Activated CD8-positive, alpha-beta T cell treated with anti-CD3 and anti-CD28 coated beads for 36 hours (primary cell): Measurements from ENCODE around the gene RARRES1. TPM values are rescaled to one million over a fixed set of nuclear protein-coding genes. Genes with fewer than 3 reads are reported as not detected.
"Not testable (repeated sequence)": the region's sequence is repeated elsewhere in the genome, so short reads cannot be mapped to it uniquely, and the experiment has no call there.

ENCODE experiments used
- ATAC-seq: fragments of 200-7000 bp; cut with Tn5 transposase; one replicate; pipeline ENCODE4 v1.10.0; 2021; ENCODE audit warnings: mild to moderate bottlenecking, moderate library complexity
- CTCF ChIA-PET: fragments of 350-600 bp; sonication (Branson Sonifier 250); formaldehyde crosslinking; loops from one replicate; lab custom pipeline; 2021; ENCODE audit warnings: antibody characterized with exemption; lab: Charles Lee
- POLR2A ChIA-PET: fragments of 350-600 bp; sonication (Branson Sonifier 250); formaldehyde crosslinking; loops from one replicate; lab custom pipeline; 2021; ENCODE audit warnings: antibody characterized with exemption; lab: Charles Lee
- DNase-seq: peaks from one replicate; pipeline ENCODE4 v3.0.0-alpha.2; 2020
- H3K27ac Mint-ChIP-seq: one replicate; pipeline ENCODE4 v1.8.0; 2021; ENCODE audit warnings: mild to moderate bottlenecking, mixed read lengths
- H3K27me3 Mint-ChIP-seq: one replicate; pipeline ENCODE4 v1.8.0; 2021; ENCODE audit warnings: mixed read lengths
- H3K36me3 Mint-ChIP-seq: one replicate; pipeline ENCODE4 v1.8.0; 2021; ENCODE audit warnings: low read depth, mixed read lengths
- H3K4me1 Mint-ChIP-seq: one replicate; pipeline ENCODE4 v1.8.0; 2021; ENCODE audit warnings: low read depth, mixed read lengths
- H3K4me3 Mint-ChIP-seq: one replicate; pipeline ENCODE4 v1.8.0; 2021; ENCODE audit warnings: mild to moderate bottlenecking, moderate library complexity, mixed read lengths
- H3K9me3 Mint-ChIP-seq: one replicate; pipeline ENCODE4 v1.8.0; 2021; ENCODE audit warnings: mixed read lengths
- intact Hi-C: fragments of 100-400 bp; cut with micrococcal nuclease; formaldehyde crosslinking; loops from one replicate; pipeline ENCODE4 v1.10.0; 2022
- total RNA-seq, 2 experiments: library from RNA; stranded (reverse); gene quantifications; one replicate each; pipeline ENCODE4 v1.2.3, GENCODE V29; 2021
- TF ChIP-seq, protein P1 (sequence below): fragments of 200-600 bp; IDR thresholded peaks from one replicate; pipeline ENCODE4 v1.8.0; 2022; ENCODE audit warnings: antibody characterized with exemption, mild to moderate bottlenecking

Gene RARRES1
- total RNA-seq, 2 experiments from 2014 or later, result not detected

DNA sequence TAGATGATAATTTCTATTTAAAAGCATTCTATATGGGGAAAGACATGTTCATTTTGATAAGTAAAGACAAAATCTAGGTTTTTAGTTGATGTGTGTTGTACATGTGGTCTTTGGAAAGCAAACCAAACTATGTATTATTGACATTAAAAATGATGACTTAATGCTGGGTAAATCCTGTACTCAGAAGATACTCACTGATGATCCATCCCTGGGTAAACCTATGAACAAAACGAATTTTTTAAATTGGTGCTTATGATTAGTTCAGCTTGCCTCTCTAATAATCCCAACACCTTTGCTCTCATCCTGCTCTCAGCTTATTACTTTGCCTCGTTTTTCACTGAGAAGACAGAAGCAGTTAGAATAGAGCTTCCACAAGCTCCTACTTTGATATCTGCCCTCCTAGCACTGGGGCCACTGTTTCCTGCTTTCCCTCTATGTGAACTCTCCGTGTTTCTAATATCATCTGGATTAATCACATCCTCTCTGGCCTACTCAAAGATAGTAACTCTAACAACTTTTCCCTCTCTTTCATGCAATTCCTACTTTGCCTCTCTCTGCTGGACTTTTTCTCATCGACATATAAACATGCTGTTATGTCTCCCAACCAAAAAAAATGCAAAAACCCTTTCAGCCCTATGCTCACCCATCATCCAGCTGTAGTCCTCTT lies 29.3 kb downstream of the RARRES1 start:
- Mint-ChIP-seq H3K4me3 (no peak overlapping the region), H3K4me1 (peaks cover 2% of the 10 kb centered on the region), H3K36me3 (peaks cover 28% of the 10 kb centered on the region), H3K27me3 (no peaks in the 10 kb centered on the region), H3K9me3 (no peaks in the 10 kb centered on the region), H3K27ac (no peak overlapping the region)
- POLR2A ChIA-PET, result no interaction called here
- CTCF ChIA-PET, result interaction anchor here (2.0 kb wide), 1 partner anchor 8 kb away, joined by 5 read pairs; no protein-coding TSS in a partner anchor
- intact Hi-C loops, result no loop called here
- DNase-seq (no peak), ATAC-seq (no peak)
- TF ChIP-seq, protein P1, sequence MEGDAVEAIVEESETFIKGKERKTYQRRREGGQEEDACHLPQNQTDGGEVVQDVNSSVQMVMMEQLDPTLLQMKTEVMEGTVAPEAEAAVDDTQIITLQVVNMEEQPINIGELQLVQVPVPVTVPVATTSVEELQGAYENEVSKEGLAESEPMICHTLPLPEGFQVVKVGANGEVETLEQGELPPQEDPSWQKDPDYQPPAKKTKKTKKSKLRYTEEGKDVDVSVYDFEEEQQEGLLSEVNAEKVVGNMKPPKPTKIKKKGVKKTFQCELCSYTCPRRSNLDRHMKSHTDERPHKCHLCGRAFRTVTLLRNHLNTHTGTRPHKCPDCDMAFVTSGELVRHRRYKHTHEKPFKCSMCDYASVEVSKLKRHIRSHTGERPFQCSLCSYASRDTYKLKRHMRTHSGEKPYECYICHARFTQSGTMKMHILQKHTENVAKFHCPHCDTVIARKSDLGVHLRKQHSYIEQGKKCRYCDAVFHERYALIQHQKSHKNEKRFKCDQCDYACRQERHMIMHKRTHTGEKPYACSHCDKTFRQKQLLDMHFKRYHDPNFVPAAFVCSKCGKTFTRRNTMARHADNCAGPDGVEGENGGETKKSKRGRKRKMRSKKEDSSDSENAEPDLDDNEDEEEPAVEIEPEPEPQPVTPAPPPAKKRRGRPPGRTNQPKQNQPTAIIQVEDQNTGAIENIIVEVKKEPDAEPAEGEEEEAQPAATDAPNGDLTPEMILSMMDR, result no peak

DNA sequence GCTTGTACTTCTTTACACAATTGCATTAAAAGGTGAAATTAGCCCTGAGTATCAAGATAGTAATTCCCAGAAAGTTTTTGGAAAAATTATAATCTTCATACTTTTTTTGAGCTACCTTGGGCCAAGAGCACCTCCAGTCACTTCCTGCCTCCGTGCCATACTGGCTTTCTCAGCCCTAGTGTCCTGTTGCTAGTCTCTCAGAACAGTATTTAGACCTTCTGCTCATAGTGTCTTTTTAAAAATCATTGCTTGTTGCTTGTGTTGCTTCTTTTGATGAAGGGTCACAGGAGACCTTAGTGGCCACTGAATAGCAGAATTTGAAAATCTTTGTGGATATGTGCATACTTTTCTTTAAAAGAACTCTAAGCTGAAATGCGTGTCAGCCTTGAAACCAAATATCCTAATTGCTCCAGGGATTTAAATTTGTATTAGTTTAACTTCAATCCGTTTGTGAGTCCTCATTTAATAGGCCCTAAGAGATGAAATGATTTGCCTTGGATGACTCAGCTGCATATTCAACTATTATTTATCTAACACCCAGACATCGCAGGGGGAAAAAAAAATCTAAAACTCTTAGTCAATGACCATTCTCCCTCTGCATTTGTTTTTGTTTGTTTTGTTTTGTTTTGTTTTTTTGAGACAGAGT lies 30.7 kb downstream of the RARRES1 start:
- peaks cover 2% of the 10 kb centered on the region for H3K4me1 Mint-ChIP-seq
- no peak overlapping the region for H3K4me3 Mint-ChIP-seq
- H3K36me3 Mint-ChIP-seq, result peaks cover 25% of the 10 kb centered on the region
- DNase-seq (no peak), ATAC-seq (no peak)
- POLR2A ChIA-PET, result no interaction called here
- no peaks in the 10 kb centered on the region for H3K27me3 Mint-ChIP-seq
- CTCF ChIA-PET, result interaction anchor here (1.2 kb wide), 1 partner anchor 43 kb away, joined by 4 read pairs; no protein-coding TSS in a partner anchor
- H3K9me3 Mint-ChIP-seq, result no peaks in the 10 kb centered on the region
- intact Hi-C loops, result no loop called here
- no peak overlapping the region for H3K27ac Mint-ChIP-seq
- TF ChIP-seq, protein P1, result no peak

DNA sequence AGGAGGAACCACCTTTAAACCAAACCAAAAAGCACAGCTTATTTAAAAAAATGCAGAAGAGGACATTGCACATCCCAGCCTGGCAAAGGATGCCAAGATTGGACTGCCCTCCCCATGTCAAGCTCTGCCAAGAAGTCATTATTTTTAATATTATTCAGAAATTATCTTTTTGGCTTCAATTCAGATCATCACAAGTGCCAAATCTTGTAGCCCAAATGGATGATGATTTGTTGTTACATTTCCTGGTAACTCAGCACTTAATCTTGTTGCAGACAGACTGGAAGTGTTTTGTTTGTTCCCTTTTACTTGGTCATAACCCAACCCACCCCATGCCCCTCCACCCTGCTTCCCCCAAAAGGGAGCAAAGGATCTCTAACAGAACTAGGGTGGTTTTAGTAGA lies 31.7 kb downstream of the RARRES1 start:
- Mint-ChIP-seq H3K36me3 (peaks cover 21% of the 10 kb centered on the region), H3K27me3 (no peaks in the 10 kb centered on the region), H3K4me3 (no peak overlapping the region), H3K27ac (no peak overlapping the region), H3K9me3 (no peaks in the 10 kb centered on the region), H3K4me1 (peaks cover 2% of the 10 kb centered on the region)
- ATAC-seq, result no peak
- TF ChIP-seq, protein P1, result no peak
- DNase-seq, result no peak
- POLR2A ChIA-PET, result no interaction called here
- intact Hi-C loops, result no loop called here
- CTCF ChIA-PET, result no interaction called here

DNA sequence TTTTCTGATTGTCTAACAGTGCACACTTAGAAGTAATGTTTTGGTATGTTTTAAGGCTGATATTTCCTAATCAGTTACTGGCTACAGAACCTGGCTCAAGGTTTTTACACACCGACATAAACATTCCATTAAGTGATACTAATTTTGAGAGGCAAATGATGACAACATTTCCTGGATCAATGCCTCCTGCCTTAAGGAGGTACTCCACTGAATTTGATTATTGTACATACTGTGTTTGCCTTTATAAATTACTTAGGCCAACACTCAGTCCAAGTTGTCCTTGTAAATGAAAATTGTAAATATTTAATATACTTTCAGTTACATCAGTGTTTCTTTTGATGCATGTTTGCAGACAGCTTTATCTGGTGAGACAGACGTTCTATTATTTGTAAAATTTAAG lies 35.6 kb downstream of the RARRES1 start:
- POLR2A ChIA-PET, result no interaction called here
- intact Hi-C loops, result no loop called here
- Mint-ChIP-seq H3K36me3 (peaks cover 35% of the 10 kb centered on the region), H3K27ac (no peak overlapping the region), H3K4me1 (no peaks in the 10 kb centered on the region), H3K27me3 (no peaks in the 10 kb centered on the region), H3K4me3 (no peak overlapping the region), H3K9me3 (peaks cover 1% of the 10 kb centered on the region)
- DNase-seq (no peak), ATAC-seq (no peak)
- CTCF ChIA-PET, result interaction anchor here (0.7 kb wide), 1 partner anchor 95 kb away, joined by 3 read pairs; no protein-coding TSS in a partner anchor
- TF ChIP-seq, protein P1, result no peak

DNA sequence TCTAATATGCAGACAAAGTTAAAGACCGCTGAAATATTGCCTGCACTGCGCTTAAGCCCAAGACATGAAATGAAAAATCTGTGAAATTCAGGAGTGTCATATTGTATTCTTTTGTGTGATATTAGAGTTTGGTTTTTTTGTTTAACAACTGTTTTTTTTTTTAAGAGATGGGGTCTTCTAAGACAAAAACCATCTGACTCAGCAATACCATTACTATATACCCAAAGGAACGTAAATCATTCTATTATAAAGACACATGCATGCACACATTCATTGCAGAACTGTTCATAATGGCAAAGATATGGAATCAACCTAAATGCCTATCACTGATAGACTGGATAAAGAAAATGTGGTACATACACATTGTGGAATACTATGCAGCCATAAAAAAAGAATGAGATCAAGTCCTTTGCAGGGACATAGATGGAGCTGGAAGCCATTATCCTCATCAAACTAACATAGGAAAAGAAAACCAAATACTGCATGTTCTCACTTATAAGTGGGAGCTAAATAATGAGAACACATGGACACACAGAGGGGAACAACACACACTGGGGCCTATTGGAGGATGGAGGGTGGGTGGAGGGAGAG lies 38.3 kb downstream of the RARRES1 start:
- H3K4me1 Mint-ChIP-seq, H3K4me3 Mint-ChIP-seq, H3K9me3 Mint-ChIP-seq, DNase-seq, H3K27ac Mint-ChIP-seq, intact Hi-C loops, H3K27me3 Mint-ChIP-seq, ATAC-seq: not testable (repeated sequence)
- ChIA-PET POLR2A (interaction anchor here (0.8 kb wide), 1 partner anchor 19 kb away, joined by 3 read pairs; no protein-coding TSS in a partner anchor), CTCF (interaction anchor here (0.8 to 1.2 kb wide), 2 partner anchors 16 to 34 kb away, joined by 3 to 4 read pairs; no protein-coding TSS in a partner anchor)
- H3K36me3 Mint-ChIP-seq, result peaks cover 43% of the 10 kb centered on the region
